NB4 (cell line): ENCODE measurements around the gene TRABD2B.

ENCODE experiments used
- DNase-seq: peaks from one replicate; pipeline ENCODE4 v3.0.0; 2010; ENCODE audit warnings: low read depth
- H3K4me3 ChIP-seq: one replicate; pipeline ENCODE4 v1.5.1; 2011; ENCODE audit warnings: mild to moderate bottlenecking, low read depth, low read length, moderate library complexity
- CTCF ChIP-seq: IDR thresholded peaks from one replicate; pipeline ENCODE4 v1.5.1; 2012; ENCODE audit warnings: low read depth, low read length
- MAX ChIP-seq: IDR thresholded peaks from 2 replicates; pipeline ENCODE4 v1.6.1; 2011; ENCODE audit warnings: low read depth, low read length
- MYC ChIP-seq: IDR thresholded peaks from 2 replicates; pipeline ENCODE4 v1.6.1; 2011; ENCODE audit warnings: low read depth, low read length
- POLR2A ChIP-seq: IDR thresholded peaks from 2 replicates; pipeline ENCODE4 v1.6.1; 2011; ENCODE audit warnings: mild to moderate bottlenecking; ENCODE audit not compliant: insufficient read length; ENCODE audit errors: extremely low read depth

Gene TRABD2B

GRCh38 chr1:47934243-47934805, 62.9 kb downstream of the TRABD2B start:
- no peak for TF ChIP-seq MAX
- TF ChIP-seq MYC: no peak
- TF ChIP-seq POLR2A: no peak
- TF ChIP-seq CTCF: no peak
- no peak for DNase-seq

GRCh38 chr1:47932743-47933142, 64.4 kb downstream of the TRABD2B start:
- DNase-seq: no peak
- TF ChIP-seq POLR2A: no peak
- TF ChIP-seq MAX: no peak
- no peak for TF ChIP-seq CTCF
- TF ChIP-seq MYC: no peak
- H3K4me3 ChIP-seq: no peak overlapping the region

More at GRCh38 chr1:47934243-47934805, 62.9 kb downstream of the TRABD2B start:
- H3K4me3 ChIP-seq: no peak overlapping the region

- no peak overlapping the region for H3K4me3 ChIP-seq
- TF ChIP-seq MYC (no peak), CTCF (no peak), MAX (peak; percentile 81), POLR2A (no peak)
- DNase-seq: peak; percentile 25
Observed at GRCh38 chr1:47931395-47931794, 65.8 kb downstream of the TRABD2B start.

GRCh38 chr1:47930210-47930840, 66.9 kb downstream of the TRABD2B start:
- H3K4me3 ChIP-seq: no peak overlapping the region
- no peak for TF ChIP-seq POLR2A
- no peak for TF ChIP-seq MAX
- no peak for TF ChIP-seq MYC
- TF ChIP-seq CTCF: no peak
- DNase-seq: no peak

- DNase-seq: no peak
- TF ChIP-seq POLR2A (no peak), CTCF (no peak), MYC (no peak), MAX (no peak)
- no peak overlapping the region for H3K4me3 ChIP-seq
Observed at GRCh38 chr1:47927165-47927564, 70.0 kb downstream of the TRABD2B start.
